ENCODE data around the gene LELP1. TPM values are rescaled to one million over a fixed set of nuclear protein-coding genes. Genes with fewer than 3 reads are reported as not detected.
"Not testable (repeated sequence)": the region's sequence is repeated elsewhere in the genome, so short reads cannot be mapped to it uniquely, and the experiment has no call there.

Gene LELP1
- total RNA-seq (not detected), polyA plus RNA-seq (ENCODE audit: insufficient read depth in 1 of 8, insufficient read length in 8 of 8, low replicate concordance in 1 of 8) (not detected)
- long read RNA-seq, donor 1, result 0 reads
- long read RNA-seq, donor 2, result 0 reads
- long read RNA-seq, donor 3, result 0 reads
- long read RNA-seq, donor 4, result 0 reads
- long read RNA-seq, donor 5, result 0 reads
- long read RNA-seq, donor 6, result 0 reads
- long read RNA-seq, donor 7, result 0 reads
- long read RNA-seq, donor 8, result 0 reads
- long read RNA-seq, donor 9, result 0 reads
- long read RNA-seq, donor 10, result 0 reads
- long read RNA-seq, donor 11, result 0 reads

GRCh38 chr1:153203130-153203529, at the start of gene LELP1:
TSS of gene LELP1 (plus strand) at chr1:153203430. CDS start at chr1:153204708, 1,278 bp downstream.
- no peak for DNase-seq
- H3K4me3 ChIP-seq (ENCODE audit: low read length), result no peak within 1 kb of the TSS
- H3K4me1 ChIP-seq (ENCODE audit: control insufficient read depth, insufficient read depth, low read length), result no peaks in the 10 kb centered on the region
- no peaks in the 10 kb centered on the region for H3K27me3 ChIP-seq (ENCODE audit: control insufficient read depth, insufficient read depth, low read length)
- WGBS (ENCODE audit: insufficient coverage), result no CpG with 5 or more reads among the region's 1 CpG
- H3K36me3 ChIP-seq (ENCODE audit: control insufficient read depth, insufficient read depth, low read length), result no peaks in the 10 kb centered on the region
- H3K27ac ChIP-seq (ENCODE audit: low read length), result no peak within 1 kb of the TSS
- no peaks in the 10 kb centered on the region for H3K9me3 ChIP-seq (replicated peaks; ENCODE audit: control insufficient read depth, low read depth, low read length)

- Histone ChIP-seq H3K27me3 (ENCODE audit: control insufficient read depth, insufficient read depth, low read length) (no peaks in the 10 kb centered on the region), H3K27ac (ENCODE audit: low read length) (no peak overlapping the region), H3K4me3 (ENCODE audit: low read length) (no peak overlapping the region), H3K9me3 (replicated peaks; ENCODE audit: control insufficient read depth, low read depth, low read length) (no peaks in the 10 kb centered on the region), H3K4me1 (ENCODE audit: control insufficient read depth, insufficient read depth, low read length) (no peaks in the 10 kb centered on the region), H3K36me3 (ENCODE audit: control insufficient read depth, insufficient read depth, low read length) (no peaks in the 10 kb centered on the region)
- WGBS (ENCODE audit: insufficient coverage), result no CpG with 5 or more reads among the region's 2 CpGs
- no peak for DNase-seq
Measured at GRCh38 chr1:153155541-153155940, 47.7 kb upstream of the LELP1 start.

GRCh38 chr1:153168686-153169085, 34.5 kb upstream of the LELP1 start:
- H3K27ac ChIP-seq (ENCODE audit: low read length), result no peak overlapping the region
- no peak for DNase-seq
- no peaks in the 10 kb centered on the region for H3K36me3 ChIP-seq (ENCODE audit: control insufficient read depth, insufficient read depth, low read length)
- WGBS (ENCODE audit: insufficient coverage), result 100% methylated on average over 1 of the region's 2 CpGs
- no peaks in the 10 kb centered on the region for H3K9me3 ChIP-seq (replicated peaks; ENCODE audit: control insufficient read depth, low read depth, low read length)
- no peaks in the 10 kb centered on the region for H3K4me1 ChIP-seq (ENCODE audit: control insufficient read depth, insufficient read depth, low read length)
- H3K4me3 ChIP-seq (ENCODE audit: low read length), result no peak overlapping the region
- H3K27me3 ChIP-seq (ENCODE audit: control insufficient read depth, insufficient read depth, low read length), result no peaks in the 10 kb centered on the region

GRCh38 chr1:153174624-153175023, 28.6 kb upstream of the LELP1 start:
- Histone ChIP-seq H3K36me3 (ENCODE audit: control insufficient read depth, insufficient read depth, low read length) (no peaks in the 10 kb centered on the region), H3K9me3 (replicated peaks; ENCODE audit: control insufficient read depth, low read depth, low read length) (no peaks in the 10 kb centered on the region), H3K27ac (ENCODE audit: low read length) (no peak overlapping the region), H3K4me3 (ENCODE audit: low read length) (no peak overlapping the region), H3K4me1 (ENCODE audit: control insufficient read depth, insufficient read depth, low read length) (no peaks in the 10 kb centered on the region), H3K27me3 (ENCODE audit: control insufficient read depth, insufficient read depth, low read length) (no peaks in the 10 kb centered on the region)
- DNase-seq, result no peak

- Histone ChIP-seq H3K9me3 (replicated peaks; ENCODE audit: control insufficient read depth, low read depth, low read length) (no peaks in the 10 kb centered on the region), H3K27me3 (ENCODE audit: control insufficient read depth, insufficient read depth, low read length) (no peaks in the 10 kb centered on the region)
- no peak for DNase-seq
Measured at GRCh38 chr1:153178922-153179321, 24.3 kb upstream of the LELP1 start.

GRCh38 chr1:153180556-153180955, 22.7 kb upstream of the LELP1 start:
- Histone ChIP-seq H3K9me3 (replicated peaks; ENCODE audit: control insufficient read depth, low read depth, low read length) (no peaks in the 10 kb centered on the region), H3K27ac (ENCODE audit: low read length) (no peak overlapping the region), H3K27me3 (ENCODE audit: control insufficient read depth, insufficient read depth, low read length) (no peaks in the 10 kb centered on the region), H3K4me1 (ENCODE audit: control insufficient read depth, insufficient read depth, low read length) (no peaks in the 10 kb centered on the region), H3K36me3 (ENCODE audit: control insufficient read depth, insufficient read depth, low read length) (no peaks in the 10 kb centered on the region), H3K4me3 (ENCODE audit: low read length) (no peak overlapping the region)
- no CpG with 5 or more reads among the region's 4 CpGs for WGBS (ENCODE audit: insufficient coverage)
- DNase-seq, result no peak

More at GRCh38 chr1:153178922-153179321, 24.3 kb upstream of the LELP1 start:
- Histone ChIP-seq H3K36me3 (ENCODE audit: control insufficient read depth, insufficient read depth, low read length) (no peaks in the 10 kb centered on the region), H3K27ac (ENCODE audit: low read length) (no peak overlapping the region), H3K4me1 (ENCODE audit: control insufficient read depth, insufficient read depth, low read length) (no peaks in the 10 kb centered on the region), H3K4me3 (ENCODE audit: low read length) (no peak overlapping the region)

- not testable (repeated sequence) for H3K9me3 ChIP-seq (replicated peaks; ENCODE audit: control insufficient read depth, low read depth, low read length); H3K27ac ChIP-seq (ENCODE audit: low read length); H3K4me1 ChIP-seq (ENCODE audit: control insufficient read depth, insufficient read depth, low read length); DNase-seq; H3K27me3 ChIP-seq (ENCODE audit: control insufficient read depth, insufficient read depth, low read length); H3K4me3 ChIP-seq (ENCODE audit: low read length); H3K36me3 ChIP-seq (ENCODE audit: control insufficient read depth, insufficient read depth, low read length)
- WGBS (ENCODE audit: insufficient coverage), result 77% methylated on average over 2 of the region's 4 CpGs
Measured at GRCh38 chr1:153188301-153188700, 14.9 kb upstream of the LELP1 start.

- WGBS (ENCODE audit: insufficient coverage), result 10% methylated on average over 3 of the region's 3 CpGs
- no peak overlapping the region for H3K4me3 ChIP-seq (ENCODE audit: low read length)
Measured at GRCh38 chr1:153190373-153190772, 12.9 kb upstream of the LELP1 start.

GRCh38 chr1:153192697-153193096, 10.5 kb upstream of the LELP1 start:
- H3K4me3 ChIP-seq (ENCODE audit: low read length), result no peak overlapping the region
- H3K27me3 ChIP-seq (ENCODE audit: control insufficient read depth, insufficient read depth, low read length), result peaks cover 2% of the 10 kb centered on the region
- WGBS (ENCODE audit: insufficient coverage), result 32% methylated on average over 2 of the region's 3 CpGs
- no peak overlapping the region for H3K27ac ChIP-seq (ENCODE audit: low read length)
- no peaks in the 10 kb centered on the region for H3K4me1 ChIP-seq (ENCODE audit: control insufficient read depth, insufficient read depth, low read length)
- no peak for DNase-seq
- no peaks in the 10 kb centered on the region for H3K36me3 ChIP-seq (ENCODE audit: control insufficient read depth, insufficient read depth, low read length)
- no peaks in the 10 kb centered on the region for H3K9me3 ChIP-seq (replicated peaks; ENCODE audit: control insufficient read depth, low read depth, low read length)

More at GRCh38 chr1:153190373-153190772, 12.9 kb upstream of the LELP1 start:
- DNase-seq, result no peak
- Histone ChIP-seq H3K27me3 (ENCODE audit: control insufficient read depth, insufficient read depth, low read length) (peaks cover 2% of the 10 kb centered on the region), H3K27ac (ENCODE audit: low read length) (no peak overlapping the region), H3K9me3 (replicated peaks; ENCODE audit: control insufficient read depth, low read depth, low read length) (no peaks in the 10 kb centered on the region), H3K4me1 (ENCODE audit: control insufficient read depth, insufficient read depth, low read length) (no peaks in the 10 kb centered on the region), H3K36me3 (ENCODE audit: control insufficient read depth, insufficient read depth, low read length) (no peaks in the 10 kb centered on the region)

GRCh38 chr1:153194331-153195050, 8.7 kb upstream of the LELP1 start:
- Histone ChIP-seq H3K4me1 (ENCODE audit: control insufficient read depth, insufficient read depth, low read length) (no peaks in the 10 kb centered on the region), H3K4me3 (ENCODE audit: low read length) (no peak overlapping the region), H3K27ac (ENCODE audit: low read length) (no peak overlapping the region), H3K9me3 (replicated peaks; ENCODE audit: control insufficient read depth, low read depth, low read length) (no peaks in the 10 kb centered on the region), H3K27me3 (ENCODE audit: control insufficient read depth, insufficient read depth, low read length) (peaks cover 2% of the 10 kb centered on the region), H3K36me3 (ENCODE audit: control insufficient read depth, insufficient read depth, low read length) (no peaks in the 10 kb centered on the region)
- DNase-seq, result no peak
- 61% methylated on average over 3 of the region's 3 CpGs for WGBS (ENCODE audit: insufficient coverage)

Measured in muscle of leg (tissue), 16 donors.